Measurements from ENCODE around the gene PEX10. TPM values are rescaled to one million over a fixed set of nuclear protein-coding genes. Genes with fewer than 3 reads are reported as not detected.

The PEX10 gene
- total and polyA plus RNA-seq, 2 of the 8 experiments (the other 6 are each of a cell fraction or from before 2014, with no cell fraction given): 24.3 to 26.9 TPM

DNA sequence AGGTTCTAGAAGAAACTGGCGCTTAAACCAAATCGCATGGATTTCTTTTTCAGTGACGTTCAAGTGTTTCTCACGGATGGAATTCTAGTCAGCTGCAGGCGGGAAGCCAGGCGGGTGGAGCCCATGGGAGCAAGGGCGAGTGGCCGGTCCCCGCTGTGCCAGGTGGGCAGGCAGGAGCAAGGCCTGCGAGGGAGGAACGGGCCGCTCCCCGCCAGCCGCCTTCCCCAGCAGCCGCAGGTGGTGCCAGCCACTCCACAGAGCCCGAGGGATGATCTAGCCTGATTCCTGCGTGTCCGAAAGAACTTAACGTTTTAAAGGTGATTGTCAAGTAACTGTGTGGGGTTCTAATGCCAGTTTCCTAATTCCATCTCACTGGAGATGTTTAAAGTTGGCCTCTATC is 9.1 kb downstream of the PEX10 start:
- H3K79me1 ChIP-seq (ENCODE audit: low read depth, low read length): no peaks in the 10 kb centered on the region; the same call in 1 of the 2 replicates
- POLR2A ChIA-PET (ENCODE audit: partially characterized antibody): interaction anchor here (1.1 to 6.7 kb wide), 4 partner anchors 9 to 52 kb away, joined by 3 to 29 read pairs (median 13); partner anchors contain the start of genes MORN1, PEX10 and RER1
- no peaks in the 10 kb centered on the region for H3K27me3 ChIP-seq (replicated peaks in 1 of 4; ENCODE audit: control insufficient read depth in 3 of 4, extremely low read depth in 1 of 4, insufficient read depth in 3 of 4, low read length in 3 of 4)
- no peak for DNase-seq (ENCODE audit: low read depth in 1 of 2, low spot score in 2 of 2)
- no peak overlapping the region for H2BK20ac ChIP-seq (ENCODE audit: low read length)
- H2BK120ac ChIP-seq (replicated peaks; ENCODE audit: low read depth, low read length): no peak overlapping the region
- no peak overlapping the region for H4K91ac ChIP-seq (replicated peaks; ENCODE audit: insufficient read length, low read length)
- no peak overlapping the region for H2AFZ ChIP-seq (ENCODE audit: low read length)
- no peak overlapping the region for H2BK5ac ChIP-seq (ENCODE audit: low read depth, low read length)
- H3K4me2 ChIP-seq (ENCODE audit: insufficient read depth in 1 of 2, low read depth in 2 of 2, low read length in 2 of 2): no peak overlapping the region
- H3K18ac ChIP-seq (ENCODE audit: extremely low read depth, low read length): no peak overlapping the region
- no peak overlapping the region for H3K56ac ChIP-seq (replicated peaks; ENCODE audit: insufficient read length, low read depth, low read length)
- H3K14ac ChIP-seq (ENCODE audit: insufficient read length): no peak overlapping the region
- H3K27ac ChIP-seq (ENCODE audit: low read depth, low read length): no peak overlapping the region
- no peak overlapping the region for H3K23ac ChIP-seq (ENCODE audit: insufficient read length)
- FAIRE-seq: no peak
- CTCF ChIA-PET (ENCODE audit: partially characterized antibody): interaction anchor here (0.9 to 1.4 kb wide), 3 partner anchors 10 to 208 kb away, joined by 3 to 5 read pairs (median 4); partner anchors contain the start of gene FAAP20
- no peak overlapping the region for H2BK12ac ChIP-seq (ENCODE audit: low read depth, low read length)
- no peaks in the 10 kb centered on the region for H3K4me1 ChIP-seq (replicated peaks in 1 of 4; ENCODE audit: control insufficient read depth in 3 of 4, insufficient read depth in 4 of 4, low read length in 3 of 4)
- H3K36me3 ChIP-seq (ENCODE audit: control insufficient read depth in 2 of 4, insufficient read depth in 4 of 4, low read length in 3 of 4): peaks cover 17 to 62% (median 45%) of the 10 kb centered on the region in 4 experiments
- peaks cover 6 to 32% of the 10 kb centered on the region in 2 experiments for H4K20me1 ChIP-seq (replicated peaks in 1 of 2; ENCODE audit: control insufficient read depth in 1 of 2, insufficient read depth in 2 of 2, low read length in 2 of 2)
- no peak overlapping the region for H2AK5ac ChIP-seq (ENCODE audit: low read depth, low read length)
- no peak overlapping the region for H2BK15ac ChIP-seq (ENCODE audit: low read length)
- 96% methylated on average over 19 of the region's 19 CpGs; no CpG with 5 or more reads in 1 of the 2 experiments for WGBS, 2 experiments (ENCODE audit: extremely low coverage in 1 of 2, insufficient coverage in 1 of 2, insufficient read length in 1 of 2, insufficient replicate concordance in 2 of 2, low coverage in 1 of 2, low lambda C conversion rate in 2 of 2, missing lambda C conversion rate in 1 of 2)
- H3K79me2 ChIP-seq (ENCODE audit: control insufficient read depth in 1 of 2, insufficient read depth in 2 of 2, low read length in 2 of 2): no peaks in the 10 kb centered on the region
- no peaks in the 10 kb centered on the region for H3K23me2 ChIP-seq (ENCODE audit: low read depth, low read length)
- no peak overlapping the region for H3K4ac ChIP-seq (replicated peaks; ENCODE audit: insufficient read length, low read depth, low read length)
- H4K8ac ChIP-seq (ENCODE audit: extremely low read depth, insufficient read depth, low read length): no peak overlapping the region
- no peaks in the 10 kb centered on the region for H3K9me3 ChIP-seq (ENCODE audit: insufficient read depth in 2 of 2, low read depth in 1 of 2, low read length in 1 of 2)
- H3K9ac ChIP-seq (replicated peaks in 1 of 4; ENCODE audit: extremely low read depth in 1 of 4, low read depth in 3 of 4, low read length in 3 of 4): no peak overlapping the region
- TF ChIP-seq EP300 (IDR thresholded peaks at IDR 0.05; ENCODE audit: borderline replicate concordance in 1 of 2, low read depth in 2 of 2, low read length in 2 of 2): no peak
- no peak for TF ChIP-seq NRF1 (IDR thresholded peaks at IDR 0.05; ENCODE audit: low read depth, low read length)
- no peak for TF ChIP-seq KDM4A (IDR thresholded peaks at IDR 0.05; ENCODE audit: low read depth, low read length, severe bottlenecking)
- H4K5ac ChIP-seq (ENCODE audit: insufficient read length, low read depth, low read length): no peak overlapping the region
- no peak overlapping the region for H3K4me3 ChIP-seq (ENCODE audit: extremely low read depth in 1 of 4, insufficient read depth in 2 of 4, low read depth in 3 of 4, low read length in 4 of 4)

All from H1 (cell line).